Fibroblast of the aortic adventitia (primary cell): Measurements from ENCODE around the gene RFWD3. TPM values are rescaled to one million over a fixed set of nuclear protein-coding genes. Genes with fewer than 3 reads are reported as not detected.
"Not testable (repeated sequence)": the region's sequence is repeated elsewhere in the genome, so short reads cannot be mapped to it uniquely, and the experiment has no call there.

Source experiments
- DNase-seq: peaks from one replicate; pipeline ENCODE4 v3.0.0-alpha.2; 2010; ENCODE audit warnings: low read depth
- H3K4me3 ChIP-seq: 2 replicates; pipeline ENCODE4 v1.5.1; 2011; ENCODE audit warnings: low read depth, mild to moderate bottlenecking, control low read depth, low read length, moderate library complexity
- CTCF ChIP-seq: IDR thresholded peaks from 2 replicates; pipeline ENCODE4 v1.5.1; 2011; ENCODE audit warnings: mild to moderate bottlenecking, low read length, control low read depth, inconsistent platforms; ENCODE audit not compliant: insufficient read depth
- total RNA-seq: library from RNA; depleted of rRNA; stranded (reverse); fragments of >200 nt; gene quantifications from 2 replicates; pipeline ENCODE4 v1.2.3, GENCODE V29; 2012; ENCODE audit warnings: low replicate concordance

RFWD3 gene
- total RNA-seq, 1 donor = 41.2 TPM

- no peak overlapping the region for H3K4me3 ChIP-seq
- TF ChIP-seq CTCF = no peak
- DNase-seq = no peak
Measured at GRCh38 chr16:74691093-74691855, 24.6 kb upstream of the RFWD3 start.

- no peak overlapping the region for H3K4me3 ChIP-seq
- DNase-seq = no peak
- TF ChIP-seq CTCF = no peak
Measured at GRCh38 chr16:74682556-74682955, 15.9 kb upstream of the RFWD3 start.

- no peak for TF ChIP-seq CTCF
- no peak for DNase-seq
- no peak overlapping the region for H3K4me3 ChIP-seq
Measured at GRCh38 chr16:74680681-74681080, 14.0 kb upstream of the RFWD3 start.

- no peak for DNase-seq
- no peak overlapping the region for H3K4me3 ChIP-seq
- no peak for TF ChIP-seq CTCF
Measured at GRCh38 chr16:74679983-74680382, 13.3 kb upstream of the RFWD3 start.

- H3K4me3 ChIP-seq = no peak overlapping the region
- no peak for TF ChIP-seq CTCF
- DNase-seq = no peak
Measured at GRCh38 chr16:74677868-74678267, 11.2 kb upstream of the RFWD3 start.

- H3K4me3 ChIP-seq = no peak overlapping the region
- no peak for DNase-seq
- no peak for TF ChIP-seq CTCF
Measured at GRCh38 chr16:74673876-74674275, 7.2 kb upstream of the RFWD3 start.

- not testable (repeated sequence) for H3K4me3 ChIP-seq, DNase-seq
Measured at GRCh38 chr16:74668877-74669276, 2.2 kb upstream of the RFWD3 start.
